Upper lobe of right lung (tissue), 1 donor: Measurements from ENCODE around the gene PLCL2. TPM values are rescaled to one million over a fixed set of nuclear protein-coding genes. Genes with fewer than 3 reads are reported as not detected.

Source experiments
- ATAC-seq: fragments of 200-7000 bp; cut with Tn5 transposase; one replicate; pipeline ENCODE4 v1.9.1; 2020; ENCODE audit warnings: mild to moderate bottlenecking, moderate library complexity
- DNase-seq: peaks from one replicate; pipeline ENCODE4 v3.0.0-alpha.2; 2020
- H3K27ac ChIP-seq: fragments of 200-600 bp; one replicate; pipeline ENCODE4 v1.8.0; 2022
- H3K27me3 ChIP-seq: fragments of 200-600 bp; one replicate; pipeline ENCODE4 v1.8.0; 2022; ENCODE audit warnings: mild to moderate bottlenecking
- H3K36me3 ChIP-seq: fragments of 200-600 bp; one replicate; pipeline ENCODE4 v1.8.0; 2022
- H3K4me1 ChIP-seq: fragments of 200-600 bp; one replicate; pipeline ENCODE4 v1.8.0; 2022
- H3K4me3 ChIP-seq: fragments of 200-600 bp; one replicate; pipeline ENCODE4 v1.8.0; 2022; ENCODE audit warnings: mild to moderate bottlenecking
- H3K9me3 ChIP-seq: fragments of 200-600 bp; one replicate; pipeline ENCODE4 v1.8.0; 2022
- CTCF ChIP-seq: fragments of 200-600 bp; IDR thresholded peaks from one replicate; pipeline ENCODE4 v1.8.0; 2022; ENCODE audit warnings: antibody characterized with exemption
- intact Hi-C: fragments of 100-400 bp; cut with DNase I; formaldehyde crosslinking; loops from one replicate; pipeline ENCODE4 v1.11.0; 2022
- total RNA-seq: library from RNA; stranded (reverse); fragmentation: NEBNext Ultra II Directional; extraction: Animal tissue kit (Norgen Biotek cat#: 25700); gene quantifications from one replicate; pipeline ENCODE4 v1.2.1, GENCODE V29; 2021
- donor health status: DM: no; HTN: yes; CAD: no; lungs with severe emphysema.

The PLCL2 gene
- total RNA-seq, 1 donor from 2014 or later: 9.1 TPM

GRCh38 chr3:16987141-16987540 is 102.4 kb downstream of the PLCL2 start:
- no peaks in the 10 kb centered on the region for H3K27me3 ChIP-seq
- H3K4me3 ChIP-seq: no peak overlapping the region
- intact Hi-C loops: no loop called here
- no peaks in the 10 kb centered on the region for H3K4me1 ChIP-seq
- no peak for ATAC-seq
- TF ChIP-seq CTCF: no peak
- H3K27ac ChIP-seq: no peak overlapping the region
- H3K36me3 ChIP-seq: no peaks in the 10 kb centered on the region
- no peaks in the 10 kb centered on the region for H3K9me3 ChIP-seq
- no peak for DNase-seq

GRCh38 chr3:16990163-16990562 is 105.4 kb downstream of the PLCL2 start:
- ATAC-seq: no peak
- Histone ChIP-seq H3K36me3 (no peaks in the 10 kb centered on the region), H3K4me3 (no peak overlapping the region), H3K27me3 (no peaks in the 10 kb centered on the region), H3K9me3 (no peaks in the 10 kb centered on the region), H3K27ac (no peak overlapping the region), H3K4me1 (no peaks in the 10 kb centered on the region)
- intact Hi-C loops: no loop called here
- no peak for TF ChIP-seq CTCF
- DNase-seq: no peak

- Histone ChIP-seq H3K27ac (no peak overlapping the region), H3K27me3 (no peaks in the 10 kb centered on the region), H3K4me3 (no peak overlapping the region), H3K4me1 (no peaks in the 10 kb centered on the region), H3K9me3 (no peaks in the 10 kb centered on the region), H3K36me3 (no peaks in the 10 kb centered on the region)
- intact Hi-C loops: no loop called here
- no peak for ATAC-seq
- TF ChIP-seq CTCF: no peak
- no peak for DNase-seq
Observed at GRCh38 chr3:16992198-16992597, 107.4 kb downstream of the PLCL2 start.

GRCh38 chr3:16993227-16993626 is 108.5 kb downstream of the PLCL2 start:
- TF ChIP-seq CTCF: no peak
- ATAC-seq: peak; percentile 48

GRCh38 chr3:16994854-16995525 is 110.2 kb downstream of the PLCL2 start:
- H3K27ac ChIP-seq: no peak overlapping the region
- DNase-seq (no peak), ATAC-seq (no peak)
- no peaks in the 10 kb centered on the region for H3K9me3 ChIP-seq
- no peaks in the 10 kb centered on the region for H3K27me3 ChIP-seq
- no peak for TF ChIP-seq CTCF
- no peaks in the 10 kb centered on the region for H3K4me1 ChIP-seq
- intact Hi-C loops: no loop called here
- no peak overlapping the region for H3K4me3 ChIP-seq
- H3K36me3 ChIP-seq: no peaks in the 10 kb centered on the region

More at GRCh38 chr3:16993227-16993626, 108.5 kb downstream of the PLCL2 start:
- intact Hi-C loops: no loop called here
- Histone ChIP-seq H3K27me3 (no peaks in the 10 kb centered on the region), H3K36me3 (no peaks in the 10 kb centered on the region), H3K9me3 (no peaks in the 10 kb centered on the region), H3K4me1 (no peaks in the 10 kb centered on the region), H3K4me3 (no peak overlapping the region), H3K27ac (no peak overlapping the region)
- no peak for DNase-seq

GRCh38 chr3:16995601-16996000 is 110.8 kb downstream of the PLCL2 start:
- Histone ChIP-seq H3K27ac (no peak overlapping the region), H3K4me3 (no peak overlapping the region), H3K27me3 (no peaks in the 10 kb centered on the region), H3K4me1 (no peaks in the 10 kb centered on the region), H3K36me3 (no peaks in the 10 kb centered on the region), H3K9me3 (no peaks in the 10 kb centered on the region)
- no peak for ATAC-seq
- TF ChIP-seq CTCF: no peak
- no peak for DNase-seq
- intact Hi-C loops: no loop called here
